HG03558 (cell line): Measurements from ENCODE around the gene AGPS.
"Not testable (repeated sequence)": the region's sequence is repeated elsewhere in the genome, so short reads cannot be mapped to it uniquely, and the experiment has no call there.

Source experiments
- ATAC-seq: cut with Tn5 transposase; IDR thresholded peaks from one replicate; pipeline ENCODE4 v1.9.1; 2021; ENCODE audit warnings: moderate number of reproducible peaks; ENCODE audit not compliant: unreplicated experiment; ENCODE audit errors: extremely low read depth

Gene AGPS

DNA sequence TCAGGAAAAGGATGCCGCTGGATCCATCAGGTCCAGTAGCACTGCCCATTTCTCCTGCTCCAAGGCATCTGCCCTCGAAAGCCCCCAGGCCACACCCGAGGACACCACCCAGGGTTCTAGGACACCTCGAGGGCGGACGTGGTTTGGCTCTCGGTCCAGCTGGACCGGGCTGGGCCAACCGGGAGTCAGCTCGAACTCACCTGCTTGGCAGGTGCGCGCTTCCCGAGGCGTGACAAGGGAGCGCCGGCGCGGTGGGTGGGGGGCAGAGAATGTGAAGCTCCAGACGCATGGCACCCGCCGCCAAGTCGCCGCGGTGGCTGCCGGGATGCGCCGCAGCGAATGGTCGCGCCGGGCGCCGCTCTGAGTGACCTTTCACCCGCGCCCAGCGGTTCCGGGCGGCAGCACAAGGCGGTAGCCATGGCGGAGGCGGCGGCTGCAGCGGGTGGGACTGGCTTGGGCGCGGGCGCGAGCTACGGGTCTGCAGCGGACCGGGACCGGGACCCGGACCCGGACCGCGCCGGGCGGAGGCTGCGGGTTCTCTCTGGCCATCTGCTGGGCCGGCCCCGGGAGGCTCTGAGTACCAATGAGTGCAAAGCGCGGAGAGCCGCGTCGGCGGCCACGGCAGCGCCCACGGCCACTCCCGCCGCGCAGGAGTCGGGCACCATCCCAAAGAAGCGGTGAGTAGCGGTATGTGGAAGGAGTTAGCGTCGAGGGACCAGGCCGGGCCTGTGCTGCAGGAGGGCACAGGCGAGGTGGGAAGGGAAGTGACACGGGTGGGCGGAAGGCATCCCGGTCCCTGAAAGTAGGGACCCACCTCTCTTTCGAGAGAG lies at the start of gene AGPS:
TSS of gene AGPS (plus strand) at position 401 of the 830 bp plus-strand sequence. CDS start at position 418, 17 bp downstream.
- ATAC-seq: peak; percentile 78

DNA sequence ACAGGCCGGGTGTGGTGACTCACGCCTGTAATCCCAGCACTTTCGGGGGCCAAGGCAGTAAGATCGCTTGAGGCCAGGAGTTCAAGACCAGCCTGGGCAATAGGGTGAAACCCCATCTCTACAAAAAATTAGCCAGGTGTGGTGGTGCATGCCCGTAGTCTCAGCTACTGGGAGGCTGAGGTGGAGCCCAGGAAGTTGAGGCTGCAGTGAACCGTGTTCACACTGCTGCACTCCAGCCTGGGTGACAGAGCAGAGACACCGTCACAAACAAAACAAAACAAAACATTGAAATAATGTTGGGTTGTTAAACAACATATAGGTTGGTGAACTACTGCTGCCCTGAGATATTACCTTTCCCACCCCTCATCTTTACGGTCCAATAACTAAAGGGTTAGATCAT lies 48.8 kb upstream of the AGPS start:
- no peak for ATAC-seq

DNA sequence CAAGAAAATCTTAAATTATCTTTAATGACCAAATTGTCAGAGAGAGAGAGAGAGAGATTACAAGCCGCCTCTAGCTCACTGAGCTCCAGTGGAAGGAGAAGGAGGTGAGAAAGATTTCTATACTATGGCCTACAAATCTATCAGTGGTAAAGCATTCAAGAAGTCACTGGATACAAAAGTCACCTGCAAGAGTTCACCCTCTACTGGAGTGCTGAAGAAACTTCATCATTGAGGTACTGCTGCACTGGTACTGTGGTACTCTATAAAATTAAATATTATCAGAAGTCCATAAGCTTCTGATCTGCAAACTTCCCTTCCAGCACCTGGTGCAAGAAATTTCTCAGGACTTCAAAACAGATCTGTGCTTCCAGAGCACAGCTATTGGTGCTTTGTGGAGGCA lies 48.3 kb upstream of the AGPS start:
- ATAC-seq: no peak

DNA sequence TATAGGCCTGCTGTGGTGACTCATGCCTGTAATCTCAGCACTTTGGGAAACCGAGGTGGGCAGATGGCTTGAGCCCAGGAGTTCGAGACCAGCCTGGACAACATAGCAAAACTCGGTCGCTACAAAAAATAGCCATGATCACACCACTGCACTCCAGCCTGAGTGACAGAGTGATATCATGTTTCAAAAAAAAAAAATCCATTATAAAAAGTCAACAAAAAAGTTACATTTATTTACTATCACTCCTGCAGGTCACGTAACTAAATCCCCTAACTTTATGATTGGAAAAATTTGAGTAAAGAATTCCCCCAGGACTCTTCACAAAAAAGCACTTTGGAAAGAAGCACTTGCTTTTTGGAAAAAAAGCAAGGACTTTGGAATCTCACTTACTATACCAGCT lies 46.4 kb upstream of the AGPS start:
- ATAC-seq: no peak

DNA sequence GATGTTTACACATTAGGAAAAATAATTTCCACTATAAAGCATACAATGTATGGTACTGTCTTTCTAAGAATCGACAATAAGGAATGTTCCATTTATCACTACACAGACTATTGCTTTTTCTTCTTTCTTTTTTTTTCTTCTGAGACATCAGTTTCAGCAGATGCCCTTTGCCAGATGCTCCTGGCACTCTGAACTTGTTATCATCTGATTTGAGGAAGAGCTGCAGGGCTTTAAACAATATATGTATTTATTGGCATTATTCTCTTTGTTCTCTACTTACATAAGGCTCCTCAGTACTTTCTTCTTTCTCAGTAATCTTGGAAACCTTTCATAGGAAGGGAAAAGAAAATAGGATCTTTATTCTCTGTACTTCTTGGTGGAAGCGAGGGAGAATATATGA lies 45.0 kb upstream of the AGPS start:
- no peak for ATAC-seq

DNA sequence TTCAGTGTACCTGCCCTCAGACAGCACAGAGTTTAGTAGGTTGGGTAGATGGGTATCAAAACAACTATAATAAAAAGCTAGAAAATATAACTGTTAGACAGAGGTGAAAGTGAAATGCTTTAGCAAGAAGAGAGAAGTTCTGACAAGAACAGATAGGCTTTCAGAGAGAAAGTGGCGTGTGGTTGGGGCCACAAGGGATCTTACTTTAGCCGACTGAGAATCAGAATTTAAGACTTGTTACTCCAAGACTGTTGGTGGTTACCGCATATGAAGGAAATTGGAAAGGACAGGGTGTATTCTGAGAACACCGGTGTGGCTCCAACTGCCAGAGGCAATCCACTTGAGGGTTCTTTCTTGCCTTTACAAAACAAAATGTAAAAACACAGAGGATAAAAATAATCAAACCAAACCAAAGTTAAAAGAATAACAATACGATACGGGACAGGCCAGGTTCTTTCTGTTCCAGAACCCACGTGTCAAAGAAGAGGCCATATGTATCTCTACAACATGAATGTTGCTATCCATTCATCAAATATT lies 44.4 kb upstream of the AGPS start:
- ATAC-seq: no peak

DNA sequence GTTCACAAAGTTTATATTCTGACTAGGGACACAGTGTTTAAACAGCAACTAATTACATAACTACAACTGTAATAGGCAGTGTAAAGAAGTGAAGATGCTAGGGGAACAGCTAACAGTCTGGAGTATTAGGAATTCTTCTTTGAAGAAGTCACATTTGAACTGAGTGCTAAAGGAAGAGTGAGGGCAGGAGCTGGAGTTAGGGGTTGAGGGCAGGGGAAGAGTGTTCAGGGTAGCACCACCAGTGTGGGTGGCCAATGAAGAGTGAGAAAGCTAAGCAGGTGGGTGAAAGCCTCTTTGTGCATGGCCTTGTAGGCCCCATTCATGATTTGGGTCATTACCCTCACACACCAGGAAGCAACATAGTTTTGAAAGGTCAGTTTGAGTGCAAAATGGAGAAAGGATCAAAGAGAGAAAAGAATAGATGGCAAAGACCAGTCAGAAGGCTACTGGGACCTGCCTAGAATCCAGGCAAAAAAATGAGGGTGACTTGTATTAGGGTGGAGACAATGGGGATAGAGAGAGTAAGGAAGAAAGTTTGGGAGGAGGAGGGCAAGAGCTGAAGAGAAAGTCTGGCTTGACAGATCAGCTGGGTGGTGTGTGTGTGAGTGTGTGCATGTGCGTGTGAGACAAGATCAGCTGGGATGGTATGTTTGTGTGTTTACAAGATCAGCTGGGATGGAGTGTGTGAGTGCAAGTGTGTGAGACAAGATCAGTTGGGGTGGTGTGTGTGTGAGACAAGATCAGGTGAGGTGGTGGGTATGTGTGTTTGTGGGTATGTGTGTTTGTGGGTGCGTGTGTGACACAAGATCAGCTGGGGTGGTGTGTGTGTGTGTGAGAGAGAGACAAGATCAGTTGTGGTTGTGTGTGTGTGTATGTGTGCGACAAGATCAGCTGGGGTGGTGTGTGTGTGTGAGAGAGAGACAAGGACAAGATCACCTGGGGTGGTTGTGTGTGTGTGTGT lies 43.6 kb upstream of the AGPS start:
- no peak for ATAC-seq

DNA sequence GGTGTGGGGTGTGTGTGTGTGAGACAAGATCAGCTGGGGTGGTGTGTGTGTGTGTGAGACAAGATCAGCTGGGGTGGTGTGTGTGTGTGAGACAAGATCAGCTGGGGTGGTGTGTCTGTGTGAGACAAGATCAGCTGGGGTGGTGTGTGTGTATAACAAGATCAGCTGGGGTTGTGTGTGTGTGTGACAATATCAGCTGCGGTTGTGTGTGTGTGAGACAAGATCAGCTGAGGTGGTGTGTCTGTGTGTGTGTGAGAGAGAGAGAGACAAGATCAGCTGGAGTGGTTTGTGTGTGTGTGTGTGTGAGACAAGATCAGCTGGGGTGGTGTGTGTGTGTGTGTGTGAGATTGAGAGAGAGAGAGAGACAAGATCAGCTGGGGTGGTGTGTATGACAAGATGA lies 41.9 kb upstream of the AGPS start:
- ATAC-seq: not testable (repeated sequence)

DNA sequence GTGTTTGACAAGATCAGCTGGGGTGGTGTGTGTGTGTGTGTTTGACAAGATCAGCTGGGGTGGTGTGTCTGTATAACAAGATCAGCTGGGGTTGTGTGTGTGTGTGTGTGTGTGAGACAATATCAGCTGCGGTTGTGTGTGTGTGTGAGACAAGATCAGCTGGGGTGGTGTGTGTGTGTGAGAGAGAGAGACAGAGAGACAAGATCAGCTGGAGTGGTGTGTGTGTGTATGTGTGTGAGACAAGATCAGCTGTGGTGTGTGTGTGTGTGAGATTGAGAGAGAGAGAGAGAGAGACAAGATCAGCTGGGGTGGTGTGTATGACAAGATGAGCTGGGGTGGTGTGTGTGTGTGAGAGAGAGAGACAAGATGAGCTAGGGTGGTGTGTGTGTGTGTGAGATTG lies 41.5 kb upstream of the AGPS start:
- ATAC-seq: not testable (repeated sequence)

DNA sequence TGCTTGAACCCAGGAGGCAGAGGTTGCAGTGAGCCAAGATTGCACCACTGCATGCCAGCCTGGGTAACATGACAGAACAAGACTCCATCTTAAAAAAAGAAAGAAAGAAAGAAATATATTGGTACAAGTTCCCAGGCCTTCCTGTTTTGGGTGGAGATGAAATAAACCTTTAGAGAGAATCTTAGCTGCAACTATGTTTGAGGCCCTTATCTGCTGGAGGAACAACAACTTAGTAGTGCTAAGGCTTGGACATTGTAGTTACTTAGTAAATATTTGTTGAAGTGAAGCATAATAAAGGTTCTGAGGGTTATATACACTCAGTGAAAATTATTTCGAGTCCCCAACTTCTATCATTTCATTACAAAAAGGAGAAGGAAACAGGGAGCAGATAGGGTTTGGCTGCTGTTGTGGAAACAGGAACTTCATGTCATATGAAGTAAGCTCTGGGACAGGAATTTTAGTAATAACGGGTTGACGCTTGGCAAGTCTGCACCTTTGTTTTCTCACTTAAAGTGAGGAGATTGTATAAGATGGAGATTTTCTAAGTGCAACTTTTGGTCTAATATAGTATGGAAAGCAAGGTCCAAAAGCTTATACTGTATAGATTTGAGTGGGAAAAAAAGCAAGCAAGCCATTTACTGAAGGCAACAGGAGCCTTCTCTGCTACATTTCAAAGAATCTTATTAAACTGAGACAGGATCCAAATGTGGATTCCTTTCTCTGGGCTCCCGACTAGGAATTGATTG lies 40.0 kb upstream of the AGPS start:
- ATAC-seq: no peak

DNA sequence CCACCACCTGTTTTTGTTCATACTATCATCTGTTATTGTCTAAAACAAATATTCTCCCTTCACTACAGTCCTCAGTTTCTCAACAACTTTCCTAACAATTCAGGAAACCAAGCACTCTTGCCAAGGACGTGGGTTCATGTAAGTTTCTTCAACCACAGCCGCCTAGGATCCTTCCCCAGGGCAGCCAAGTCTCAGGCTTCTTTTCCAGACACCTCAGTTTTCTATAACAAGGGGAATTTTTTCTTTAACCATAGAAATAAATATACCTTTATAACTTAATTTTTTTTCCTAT lies 39.4 kb upstream of the AGPS start:
- no peak for ATAC-seq

DNA sequence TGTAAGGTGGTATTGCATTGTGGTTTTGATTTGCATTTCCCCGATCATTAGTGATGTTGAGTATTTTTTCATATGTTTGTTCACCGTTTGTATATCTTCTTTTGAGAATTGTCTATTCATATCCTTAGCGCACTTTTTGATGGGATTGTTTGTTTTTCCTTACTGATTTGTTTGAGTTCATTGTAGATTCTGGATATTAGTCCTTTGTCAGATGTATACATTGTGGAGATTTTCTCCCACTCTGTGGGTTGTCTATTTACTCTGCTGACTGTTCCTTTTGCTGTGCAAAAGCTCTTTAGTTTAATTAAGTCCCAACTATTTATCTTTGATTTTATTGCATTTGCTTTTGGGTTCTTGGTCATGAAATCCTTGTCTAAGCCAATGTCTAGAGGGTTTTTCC lies 38.0 kb upstream of the AGPS start:
- ATAC-seq: not testable (repeated sequence)

DNA sequence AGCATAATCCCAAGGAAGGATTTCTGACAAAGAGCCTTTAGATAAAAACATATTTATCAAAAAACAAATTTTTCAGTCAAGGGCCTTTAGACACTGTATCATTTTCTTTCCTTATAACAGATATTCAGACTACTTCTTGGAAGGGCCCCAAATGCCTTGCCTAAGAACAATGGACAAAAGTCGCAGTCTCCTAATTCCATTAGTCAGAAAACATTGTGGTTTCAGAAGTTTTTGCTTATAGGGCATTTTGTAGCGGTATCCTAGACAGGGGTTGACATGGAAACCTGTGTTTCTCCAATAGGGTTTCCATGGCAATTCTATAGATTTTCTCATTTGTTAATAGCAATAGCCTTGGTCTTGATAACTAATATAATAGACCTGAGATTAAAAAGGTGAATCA lies 36.7 kb upstream of the AGPS start:
- ATAC-seq: no peak

DNA sequence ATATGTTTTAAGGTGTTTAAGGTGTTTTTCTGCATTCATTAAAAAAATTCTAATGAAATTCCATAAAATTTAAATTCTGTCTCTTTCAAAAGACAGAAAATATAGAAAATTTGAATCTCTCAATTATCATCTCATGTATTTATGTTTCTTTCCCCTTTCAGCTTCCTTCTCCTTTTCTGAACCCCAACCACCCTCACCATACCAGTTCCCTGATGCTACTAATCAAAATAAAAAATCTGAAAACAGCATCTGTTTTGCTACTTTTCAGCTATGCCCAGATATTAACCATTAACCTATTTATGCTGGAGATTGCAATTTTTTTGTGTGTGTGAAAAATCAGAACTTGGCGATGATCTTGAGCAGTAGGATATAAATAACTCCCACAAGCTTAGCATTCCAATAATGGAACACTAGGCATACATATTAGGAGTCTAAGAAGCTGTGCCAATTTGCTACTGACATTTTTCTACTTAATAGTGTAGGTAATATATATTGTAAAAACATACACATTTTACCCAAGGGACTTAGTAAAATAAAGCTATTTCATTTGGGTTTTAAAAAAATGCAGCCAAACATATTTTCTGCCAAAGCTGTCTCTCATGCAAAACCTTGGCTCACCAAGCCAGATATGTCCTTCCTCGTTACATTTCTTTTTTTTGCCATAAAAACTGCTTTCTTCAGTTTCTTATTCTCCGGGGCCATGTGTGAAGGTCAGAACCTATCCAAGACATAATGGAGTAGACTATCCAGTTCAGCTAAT lies 32.6 kb upstream of the AGPS start:
- no peak for ATAC-seq

DNA sequence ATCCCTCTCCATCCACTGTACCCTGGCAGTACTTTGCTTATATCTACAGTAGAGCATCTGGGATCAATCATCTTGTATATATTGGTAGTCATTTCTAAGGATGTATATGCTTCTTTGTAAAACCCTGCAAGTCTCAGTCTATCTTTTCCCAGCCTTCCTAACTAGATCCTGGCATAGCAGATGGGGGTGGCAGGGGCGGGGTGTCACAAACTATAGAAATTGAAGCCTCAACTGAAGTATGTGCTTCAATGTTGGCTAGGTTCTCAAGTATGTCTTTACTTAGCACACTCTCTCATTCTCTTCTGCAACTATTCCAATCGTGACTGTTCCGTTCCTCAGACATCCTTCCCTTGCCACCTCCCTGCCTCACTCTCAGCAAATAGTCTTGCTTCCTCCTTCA lies 30.1 kb upstream of the AGPS start:
- no peak for ATAC-seq

DNA sequence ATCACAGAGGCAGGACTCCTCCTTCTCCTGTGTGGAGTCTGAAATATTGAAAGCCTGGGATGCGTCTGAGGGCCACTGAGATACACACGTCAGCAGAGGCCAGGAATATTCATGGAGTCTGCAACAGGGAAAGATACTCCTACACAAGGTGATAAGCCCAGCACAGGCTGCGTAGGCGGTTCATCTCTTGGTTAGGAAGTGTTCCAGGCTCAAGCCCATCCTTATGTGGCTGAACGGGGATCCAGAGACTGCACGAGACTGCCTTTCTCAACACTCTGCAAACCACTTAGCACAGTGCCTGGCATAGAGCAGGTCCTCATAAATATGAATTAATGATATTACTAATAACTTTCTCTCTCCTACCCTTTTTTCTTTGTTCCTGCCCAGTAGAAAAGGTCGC lies 29.2 kb upstream of the AGPS start:
- ATAC-seq: no peak

DNA sequence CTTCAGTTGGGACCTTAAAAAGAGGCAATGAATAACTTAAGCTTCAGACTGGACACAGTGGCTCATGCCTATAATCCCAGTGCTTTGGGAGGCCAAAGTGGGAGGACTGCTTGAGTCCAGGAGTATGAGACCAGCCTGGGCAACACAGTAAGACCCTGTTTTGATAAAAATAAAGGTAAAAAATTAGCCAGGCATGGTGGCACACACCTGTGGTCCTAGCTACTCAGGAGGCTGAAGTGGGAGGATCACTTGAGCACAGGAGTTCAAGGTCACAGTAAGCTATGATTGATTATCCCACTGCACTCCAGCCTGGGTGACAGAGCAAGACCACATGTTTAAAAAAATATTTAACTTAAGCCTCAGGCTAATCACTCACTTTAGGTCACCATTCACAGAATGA lies 26.8 kb upstream of the AGPS start:
- ATAC-seq: not testable (repeated sequence)

DNA sequence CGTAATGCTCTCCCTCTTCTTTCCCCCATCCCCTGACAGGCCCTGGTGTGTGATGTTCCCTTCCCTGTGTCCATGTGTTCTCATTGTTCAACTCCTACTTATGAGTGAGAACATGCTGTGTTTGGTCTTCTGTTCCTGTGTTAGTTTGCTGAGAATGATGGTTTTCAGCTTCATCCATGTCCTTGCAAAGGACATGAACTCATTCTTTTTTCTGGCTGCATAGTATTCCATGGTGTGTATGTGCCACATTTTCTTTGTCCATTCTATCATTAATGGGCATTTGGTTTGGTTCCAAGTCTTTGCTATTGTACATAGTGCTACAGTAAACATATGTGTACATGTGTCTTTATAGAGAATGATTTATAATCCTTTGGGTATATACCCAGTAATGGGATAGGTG lies 24.6 kb upstream of the AGPS start:
- ATAC-seq: not testable (repeated sequence)

DNA sequence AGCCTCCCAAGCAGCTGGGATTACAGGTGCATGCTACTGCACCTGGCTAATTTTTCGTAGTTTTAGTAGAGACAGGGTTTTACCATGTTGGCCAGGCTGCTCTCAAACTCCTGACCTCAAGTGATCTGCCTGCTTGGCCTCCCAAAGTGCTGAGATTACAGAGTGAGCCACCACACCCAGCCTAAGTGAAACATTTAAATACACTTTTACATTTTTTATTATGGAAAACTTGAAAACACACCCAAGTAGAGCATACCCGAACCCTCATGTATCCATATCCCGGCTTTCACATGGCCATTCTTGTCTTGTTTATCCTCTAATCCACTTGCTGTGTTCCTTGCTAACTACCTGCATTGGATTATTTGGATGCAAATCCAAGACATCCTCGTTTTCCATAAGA lies 13.2 kb upstream of the AGPS start:
- ATAC-seq: no peak

DNA sequence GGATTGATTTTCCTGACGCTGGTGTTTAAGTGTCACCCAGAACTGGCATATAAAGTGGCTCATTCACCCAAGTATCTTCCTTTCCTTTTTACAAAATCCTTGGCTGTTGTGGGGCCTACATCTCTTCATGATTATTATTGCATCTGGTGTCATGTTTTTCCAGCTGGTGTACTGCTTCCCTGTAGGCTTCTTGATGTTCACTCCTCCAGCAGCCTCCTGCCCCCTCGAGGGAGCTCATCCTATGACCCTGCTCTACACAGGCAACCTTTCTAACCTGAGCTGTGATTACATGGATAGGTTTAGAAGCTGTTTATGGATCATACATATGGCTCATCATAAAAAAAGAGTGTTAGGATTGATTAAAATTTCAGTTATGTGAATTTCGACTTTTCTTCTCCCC lies 12.4 kb upstream of the AGPS start:
- no peak for ATAC-seq
